Endothelial cell of umbilical vein (primary cell): ENCODE results near the gene VPS51. TPM values are rescaled to one million over a fixed set of nuclear protein-coding genes. Genes with fewer than 3 reads are reported as not detected.

ENCODE experiments used
- BruUV-seq: library from RNA; stranded (reverse); fragments of 400-500 nt; replicated peaks from 2 replicates; lab custom pipeline; 2021; lab: Mats Ljungman, UMichigan
- CTCF ChIA-PET: fragments of 300-600, 350-600 bp; sonication (Branson Sonifier 250); formaldehyde crosslinking; loops from one replicate; lab custom pipeline; 2021; ENCODE audit warnings: antibody characterized with exemption, inconsistent platforms; lab: Charles Lee
- POLR2A ChIA-PET: fragments of 300-600, 350-600 bp; sonication (Branson Sonifier 250); formaldehyde crosslinking; loops from one replicate; lab custom pipeline; 2021; ENCODE audit warnings: antibody characterized with exemption, inconsistent platforms; lab: Charles Lee
- DNase-seq: peaks from one replicate; pipeline ENCODE4 v3.0.0-alpha.2; 2011; ENCODE audit warnings: low read depth, low spot score
- FAIRE-seq: peaks from 2 replicates; lab custom pipeline; 2011; peaks lifted over from hg19 to GRCh38; lab: Jason Lieb, UNC
- H2AFZ ChIP-seq: 2 replicates; pipeline ENCODE4 v1.6.0; 2012; ENCODE audit warnings: low read depth, low read length, control low read depth, inconsistent platforms
- H3K27ac ChIP-seq: 2 replicates; pipeline ENCODE4 v1.5.1; 2011; ENCODE audit warnings: low read depth, mild to moderate bottlenecking, control low read depth, low read length, moderate library complexity; ENCODE audit not compliant: insufficient read depth
- H3K27me3 ChIP-seq, 2 experiments: 2 replicates each; pipeline versions ENCODE4 v1.6.0 to v1.6.1; 2011; ENCODE audit warnings: low read length in 2 of 2, mixed read lengths in 1 of 2; ENCODE audit not compliant: control insufficient read depth in 2 of 2, insufficient read depth in 2 of 2
- H3K36me3 ChIP-seq, 2 experiments: 2 replicates in 1 of 2; 3 replicates in 1 of 2; pipeline ENCODE4 v1.5.1; 2011; ENCODE audit warnings: low read length in 2 of 2, mild to moderate bottlenecking in 1 of 2, moderate library complexity in 1 of 2; ENCODE audit not compliant: control insufficient read depth in 2 of 2, insufficient read depth in 2 of 2; ENCODE audit errors: extremely low read depth in 1 of 2
- H3K4me1 ChIP-seq: 3 replicates; pipeline ENCODE4 v1.5.1; 2011; ENCODE audit warnings: mild to moderate bottlenecking, low read length; ENCODE audit not compliant: control insufficient read depth, insufficient read depth; ENCODE audit errors: extremely low read depth
- H3K4me2 ChIP-seq: 2 replicates; pipeline ENCODE4 v1.6.1; 2011; ENCODE audit warnings: low read length, control low read depth, mixed read lengths; ENCODE audit not compliant: insufficient read depth
- H3K4me3 ChIP-seq, 3 experiments: fragments of 200-600 bp in 1 of 3; sonication (generic), shearing (Covaris generic) in 1 of 3; replicated peaks in 1 of 3; 2 replicates each; pipeline ENCODE4 v1.5.1; 2011 to 2016; ENCODE audit warnings: control low read depth in 3 of 3, low read length in 3 of 3, mild to moderate bottlenecking in 2 of 3, inconsistent platforms in 1 of 3, low read depth in 1 of 3, moderate library complexity in 1 of 3; ENCODE audit not compliant: insufficient read depth in 1 of 3
- H3K79me2 ChIP-seq: 2 replicates; pipeline ENCODE4 v1.6.0; 2012; ENCODE audit warnings: low read length, inconsistent platforms; ENCODE audit not compliant: control insufficient read depth, insufficient read depth
- H3K9ac ChIP-seq: replicated peaks from 2 replicates; pipeline ENCODE3; 2011; ENCODE audit warnings: low read length, control low read depth; ENCODE audit not compliant: insufficient read depth; ENCODE audit errors: extremely low read depth
- H3K9me1 ChIP-seq: replicated peaks from 3 replicates; pipeline ENCODE4 v1.6.0; 2011; ENCODE audit warnings: mild to moderate bottlenecking, low read length; ENCODE audit not compliant: control insufficient read depth, insufficient read depth; ENCODE audit errors: extremely low read depth
- H3K9me3 ChIP-seq: replicated peaks from 2 replicates; pipeline ENCODE4 v1.5.1; 2012; ENCODE audit warnings: low read length, inconsistent platforms; ENCODE audit not compliant: control insufficient read depth, insufficient read depth
- H4K20me1 ChIP-seq: replicated peaks from 2 replicates; pipeline ENCODE3; 2011; ENCODE audit warnings: mild to moderate bottlenecking, low read length; ENCODE audit not compliant: control insufficient read depth, insufficient read depth; ENCODE audit errors: extremely low read depth
- CTCF ChIP-seq, 2 donors: IDR thresholded peaks; 1 replicate in 1 of 2; 2 replicates in 1 of 2; pipeline ENCODE4 v1.5.1; 2011; ENCODE audit warnings: low read length in 2 of 2, mild to moderate bottlenecking in 2 of 2, moderate library complexity in 2 of 2, control low read depth in 1 of 2, inconsistent platforms in 1 of 2, low read depth in 1 of 2; ENCODE audit not compliant: insufficient read depth in 1 of 2; ENCODE audit errors: extremely low read depth in 1 of 2
- EZH2 ChIP-seq: IDR thresholded peaks from 2 replicates; pipeline ENCODE4 v1.6.1; 2012; ENCODE audit warnings: borderline replicate concordance, low read depth, mild to moderate bottlenecking, moderate library complexity, low read length, inconsistent platforms; ENCODE audit not compliant: severe bottlenecking
- FOS ChIP-seq: IDR thresholded peaks from 2 replicates; pipeline ENCODE4 v1.6.1; 2011; ENCODE audit warnings: mild to moderate bottlenecking, low read length, moderate library complexity, borderline replicate concordance; ENCODE audit not compliant: insufficient read depth
- GATA2 ChIP-seq: IDR thresholded peaks from 2 replicates; pipeline ENCODE4 v1.7.0; 2011; ENCODE audit warnings: low read depth, mild to moderate bottlenecking, moderate library complexity, mixed read lengths, low read length; ENCODE audit not compliant: insufficient read length, insufficient read depth
- JUN ChIP-seq: IDR thresholded peaks from 2 replicates; pipeline ENCODE4 v1.6.1; 2011; ENCODE audit warnings: borderline replicate concordance, low read depth; ENCODE audit not compliant: insufficient read length, insufficient read depth
- MYC ChIP-seq: IDR thresholded peaks from one replicate; pipeline ENCODE4 v1.6.1; 2011; ENCODE audit warnings: mild to moderate bottlenecking, low read depth, low read length
- POLR2A ChIP-seq: IDR thresholded peaks from 2 replicates; pipeline ENCODE4 v1.6.1; 2012; ENCODE audit warnings: low read depth, mild to moderate bottlenecking, control low read depth, low read length
- POLR2AphosphoS5 ChIP-seq: IDR thresholded peaks from 2 replicates; pipeline ENCODE4 v1.6.1; 2012; ENCODE audit warnings: low read depth, mild to moderate bottlenecking, control low read depth, low read length, moderate library complexity; ENCODE audit not compliant: insufficient read depth
- dilution Hi-C: fragments of 300-500 bp; cut with MboI; formaldehyde crosslinking; loops from one replicate; pipeline ENCODE4 v1.15.0; 2019; ENCODE audit warnings: low sequenced_read_pairs; ENCODE audit not compliant: extremely low pct_ligation_motif_present
- intact Hi-C: fragments of 100-400 bp; cut with micrococcal nuclease; formaldehyde crosslinking; loops from one replicate; pipeline ENCODE4 v1.10.0; 2022
- polyA plus RNA-seq, 4 experiments: library from polyadenylated mRNA; depleted of rRNA in 3 of 4; stranded (reverse) in 3 of 4; unstranded in 1 of 4; fragments of >200 nt; gene quantifications; 2 replicates each; pipeline versions ENCODE4 v1.2.1 to v1.2.3, GENCODE V29; 2011 to 2012; ENCODE audit warnings: missing spikeins in 1 of 4
- total RNA-seq: library from RNA; stranded (reverse); gene quantifications from 2 replicates; pipeline ENCODE4 v1.2.3, GENCODE V29; 2021
- TF ChIP-seq, protein P1 (sequence below): IDR thresholded peaks from 2 replicates; pipeline ENCODE4 v1.6.1; 2011; ENCODE audit not compliant: insufficient read depth, insufficient read length

VPS51 gene
- total and polyA plus RNA-seq, 2 donors (not counting 3 experiments of a cell fraction or from before 2014, with no cell fraction given), result 108 to 146 TPM

DNA sequence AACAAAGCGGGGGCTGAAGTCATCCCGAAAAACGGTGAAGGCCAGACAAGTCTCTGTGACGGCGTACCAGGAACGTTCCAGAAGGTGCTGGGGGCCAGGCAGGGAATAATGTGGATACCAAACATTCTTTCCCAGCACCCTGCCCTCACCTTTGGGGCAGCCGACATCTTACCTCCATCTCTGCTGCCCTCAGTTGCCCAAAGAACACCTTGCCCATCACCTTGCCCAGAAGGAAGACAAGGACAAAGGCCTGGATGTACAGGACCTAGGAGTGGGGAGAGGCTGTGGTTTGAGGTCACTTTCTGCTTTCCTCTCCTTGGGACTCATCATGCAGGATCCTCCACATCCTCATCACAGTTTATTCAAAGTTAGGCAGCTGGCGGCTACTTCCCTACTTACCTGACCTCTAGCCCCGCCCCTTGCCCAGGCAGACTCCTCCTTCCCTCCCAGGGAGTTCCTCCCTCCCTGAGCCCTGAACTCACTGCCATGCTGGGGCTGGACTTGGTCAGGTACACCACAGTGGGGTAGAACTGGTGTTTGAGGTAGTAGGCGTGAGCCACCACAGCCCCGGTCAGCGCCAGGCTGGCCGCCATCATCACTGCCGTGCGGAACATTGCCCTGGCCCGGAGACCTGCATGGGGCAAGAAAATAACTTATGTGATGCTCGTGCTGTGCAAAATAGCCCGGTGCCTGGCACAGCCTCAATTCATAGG is 37.1 kb downstream of the VPS51 start:
- Histone ChIP-seq H3K4me1 (peaks cover 12% of the 10 kb centered on the region), H3K9me1 (no peaks in the 10 kb centered on the region), H4K20me1 (no peaks in the 10 kb centered on the region), H3K79me2 (peaks cover 14% of the 10 kb centered on the region), H3K4me2 (peak overlapping the region; percentile 62), H3K9me3 (no peaks in the 10 kb centered on the region), H3K27ac (no peak overlapping the region), H3K36me3 (peaks cover 5 to 36% of the 10 kb centered on the region in 2 experiments), H3K9ac (peak overlapping the region; percentile 92), H3K4me3 (peak overlapping the region; percentile 51 to 62 (median 52)), H2AFZ (no peak overlapping the region), H3K27me3 (no peaks in the 10 kb centered on the region)
- FAIRE-seq (peak; percentile 26), DNase-seq (peak; percentile 19)
- dilution Hi-C loops, result no loop called here
- no TSS peak for BruUV-seq
- TF ChIP-seq FOS (no peak), GATA2 (no peak), JUN (no peak), MYC (no peak), EZH2 (no peak), POLR2AphosphoS5 (no peak)
- intact Hi-C loops, result no loop called here
- POLR2A ChIA-PET, result no interaction called here
- CTCF ChIA-PET, result interaction anchor here (4.0 kb wide), 1 partner anchor 48 kb away, joined by 27 read pairs; the partner anchor contains the start of gene CAPN1

DNA sequence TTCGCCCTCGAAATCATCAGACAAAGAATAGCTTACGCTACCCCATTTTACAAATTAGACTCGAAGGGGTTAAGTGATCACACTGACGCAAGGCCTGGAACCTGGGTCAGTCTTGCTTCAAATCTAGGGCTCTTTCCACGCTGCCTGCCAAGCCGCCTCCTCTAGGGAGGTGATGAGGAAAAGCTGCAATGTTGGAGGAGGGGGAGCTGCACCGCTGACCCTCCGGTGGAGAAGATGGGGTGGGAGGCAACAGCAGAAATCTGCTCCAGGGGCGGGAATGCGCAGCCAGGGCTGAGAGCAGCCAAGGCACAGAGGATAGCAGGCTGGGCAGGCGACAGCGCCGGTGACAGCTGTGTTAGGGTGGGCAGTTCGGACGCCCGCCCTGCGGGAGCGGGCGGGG is 37.7 kb downstream of the VPS51 start:
- TF ChIP-seq POLR2AphosphoS5 (no peak), POLR2A (no peak), FOS (no peak), CTCF (IDR thresholded peaks at IDR 0.05; ENCODE audit: extremely low read depth in 1 of 2, insufficient read depth in 1 of 2, low read depth in 1 of 2, low read length in 2 of 2) (no peak), EZH2 (no peak), JUN (no peak), MYC (no peak), GATA2 (no peak)
- TF ChIP-seq, protein P1, sequence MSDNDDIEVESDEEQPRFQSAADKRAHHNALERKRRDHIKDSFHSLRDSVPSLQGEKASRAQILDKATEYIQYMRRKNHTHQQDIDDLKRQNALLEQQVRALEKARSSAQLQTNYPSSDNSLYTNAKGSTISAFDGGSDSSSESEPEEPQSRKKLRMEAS, result no peak
- Histone ChIP-seq H3K9ac (peak overlapping the region; percentile 92), H3K4me1 (peaks cover 12% of the 10 kb centered on the region), H3K79me2 (peaks cover 14% of the 10 kb centered on the region), H3K9me1 (no peaks in the 10 kb centered on the region), H3K27me3 (no peaks in the 10 kb centered on the region), H4K20me1 (no peaks in the 10 kb centered on the region), H3K9me3 (no peaks in the 10 kb centered on the region), H3K4me3 (peak overlapping the region; percentile 51 to 62 (median 52)), H3K4me2 (peak overlapping the region; percentile 62), H3K27ac (peak overlapping the region; percentile 89), H3K36me3 (peaks cover under 1 to 30% of the 10 kb centered on the region in 2 experiments), H2AFZ (peak overlapping the region; percentile 80)
- peak; percentile 15 for FAIRE-seq
- BruUV-seq, result no TSS peak
- intact Hi-C loops, result loop anchor here (1.0 kb wide), 2 partner anchors 36 to 48 kb away; partner anchors contain the start of gene CAPN1
- dilution Hi-C loops, result no loop called here
- DNase-seq, result peak; percentile 40
- ChIA-PET CTCF (interaction anchor here (0.6 to 4.0 kb wide), 4 partner anchors 17 to 1300 kb away, joined by 3 to 27 read pairs (median 6); partner anchors contain the start of genes CAPN1, TM7SF2 and ZNHIT2), POLR2A (no interaction called here)
